Jurkat, Clone E6-1 (cell line): ENCODE measurements around the gene SORBS2.
"Not testable (repeated sequence)": the region's sequence is repeated elsewhere in the genome, so short reads cannot be mapped to it uniquely, and the experiment has no call there.

Experiments
- DNase-seq: peaks from one replicate; pipeline ENCODE4 v3.0.0-alpha.2; 2011; ENCODE audit warnings: low read depth, low spot score
- H3K4me3 ChIP-seq: 2 replicates; pipeline ENCODE4 v1.5.1; 2011; ENCODE audit warnings: mild to moderate bottlenecking, low read length, control low read depth, moderate library complexity

SORBS2 gene

DNA sequence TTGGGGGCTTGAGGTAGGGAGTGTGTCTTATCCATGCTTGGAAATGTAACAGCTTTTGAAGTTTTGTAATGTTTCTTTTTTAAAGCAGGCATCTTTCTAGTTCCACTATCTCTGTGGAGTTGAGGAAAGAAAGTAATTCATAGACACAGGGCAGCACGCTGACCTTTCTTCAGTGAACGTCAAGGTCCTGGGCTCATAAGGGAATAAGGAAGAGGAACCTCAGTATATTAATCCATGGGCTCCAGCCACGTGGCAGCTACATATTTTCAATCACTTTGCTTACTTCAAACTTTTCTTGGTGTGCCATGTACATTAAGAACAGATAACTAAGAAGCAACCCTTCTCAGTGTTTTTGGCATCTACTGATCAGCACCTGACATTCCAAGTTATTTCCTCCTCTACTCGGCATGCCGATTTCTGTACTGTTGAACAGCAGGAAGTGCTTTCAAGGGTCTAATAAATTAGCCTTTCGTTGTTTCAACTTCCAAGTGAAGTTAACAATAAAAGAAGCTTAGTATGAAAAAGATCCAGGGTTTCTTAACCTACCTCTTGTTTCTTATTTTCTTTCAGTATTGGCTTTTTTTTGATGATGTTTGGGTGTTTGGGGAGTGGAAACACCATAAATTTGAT, 88.2 kb downstream of the SORBS2 start:
- DNase-seq, result no peak
- H3K4me3 ChIP-seq, result no peak overlapping the region

DNA sequence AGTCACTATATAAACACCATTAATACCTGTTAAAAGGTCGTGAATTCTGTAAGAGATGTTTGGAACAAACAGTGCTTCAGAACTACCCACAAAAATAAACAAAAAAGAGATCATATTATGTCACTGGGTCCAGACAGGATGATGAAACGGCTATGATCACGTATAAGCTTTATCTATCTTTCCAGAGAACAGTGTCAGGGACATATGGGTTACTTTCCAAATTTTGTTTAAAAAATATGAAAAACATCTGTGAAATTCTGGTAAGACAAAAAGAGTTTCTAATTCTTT, 90.0 kb downstream of the SORBS2 start:
- DNase-seq, result no peak
- no peak overlapping the region for H3K4me3 ChIP-seq

DNA sequence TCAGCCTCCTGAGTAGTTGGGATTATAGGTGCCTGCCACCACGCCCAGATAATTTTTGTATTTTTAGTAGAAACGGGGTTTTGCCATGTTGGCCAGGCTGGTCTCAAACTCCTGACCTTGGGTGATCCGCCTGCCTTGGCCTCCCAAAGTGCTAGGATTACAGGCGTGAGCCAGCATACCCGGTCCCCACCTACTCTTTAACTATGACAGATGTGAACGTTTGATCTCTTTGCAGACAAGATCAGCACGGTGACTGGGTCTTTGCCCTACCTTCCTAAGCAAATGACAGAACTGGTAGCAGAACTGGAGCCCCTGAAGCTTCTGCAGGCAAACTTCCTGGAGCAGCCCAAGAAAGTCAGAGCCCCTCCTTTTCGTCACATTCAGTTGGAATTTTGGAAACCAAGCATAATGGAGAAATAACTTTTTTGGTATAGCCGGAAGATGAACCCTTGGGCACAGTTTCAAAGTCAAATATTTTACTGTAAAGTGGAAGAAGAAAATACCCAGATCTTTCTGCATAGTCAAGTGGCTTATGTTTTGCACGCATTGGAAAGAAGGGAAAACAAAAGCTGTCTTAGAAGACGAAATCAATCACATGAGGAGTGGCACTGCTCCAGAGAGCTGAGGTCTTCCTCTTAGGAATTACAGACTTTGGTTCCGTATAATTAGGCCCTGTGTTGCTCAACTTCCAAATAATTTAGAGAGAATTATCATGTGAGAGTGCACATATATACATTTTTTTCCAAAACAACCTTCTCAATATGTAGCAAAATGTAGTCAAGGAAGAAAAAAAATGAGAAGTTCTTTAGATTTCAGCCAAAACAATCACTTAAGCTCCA, 90.6 kb downstream of the SORBS2 start:
- H3K4me3 ChIP-seq, result no peak overlapping the region
- no peak for DNase-seq

DNA sequence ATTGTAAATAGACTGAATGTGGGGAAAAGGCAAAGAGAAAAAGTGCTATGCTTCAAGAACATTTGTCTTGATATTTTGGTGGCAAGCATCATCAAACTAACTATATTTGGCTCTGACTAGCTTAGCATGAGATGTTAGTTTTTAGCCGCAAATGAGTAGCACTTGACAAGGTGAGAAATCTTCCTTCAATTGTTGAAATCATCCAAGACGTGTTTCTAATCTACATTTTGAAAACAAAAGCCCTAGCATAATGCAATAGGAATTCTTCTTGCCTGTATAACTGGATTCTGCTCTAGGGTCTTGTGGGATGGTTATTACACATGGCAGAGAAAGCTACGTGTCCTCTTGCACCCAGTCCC, 92.5 kb downstream of the SORBS2 start:
- H3K4me3 ChIP-seq, result no peak overlapping the region
- DNase-seq, result no peak

DNA sequence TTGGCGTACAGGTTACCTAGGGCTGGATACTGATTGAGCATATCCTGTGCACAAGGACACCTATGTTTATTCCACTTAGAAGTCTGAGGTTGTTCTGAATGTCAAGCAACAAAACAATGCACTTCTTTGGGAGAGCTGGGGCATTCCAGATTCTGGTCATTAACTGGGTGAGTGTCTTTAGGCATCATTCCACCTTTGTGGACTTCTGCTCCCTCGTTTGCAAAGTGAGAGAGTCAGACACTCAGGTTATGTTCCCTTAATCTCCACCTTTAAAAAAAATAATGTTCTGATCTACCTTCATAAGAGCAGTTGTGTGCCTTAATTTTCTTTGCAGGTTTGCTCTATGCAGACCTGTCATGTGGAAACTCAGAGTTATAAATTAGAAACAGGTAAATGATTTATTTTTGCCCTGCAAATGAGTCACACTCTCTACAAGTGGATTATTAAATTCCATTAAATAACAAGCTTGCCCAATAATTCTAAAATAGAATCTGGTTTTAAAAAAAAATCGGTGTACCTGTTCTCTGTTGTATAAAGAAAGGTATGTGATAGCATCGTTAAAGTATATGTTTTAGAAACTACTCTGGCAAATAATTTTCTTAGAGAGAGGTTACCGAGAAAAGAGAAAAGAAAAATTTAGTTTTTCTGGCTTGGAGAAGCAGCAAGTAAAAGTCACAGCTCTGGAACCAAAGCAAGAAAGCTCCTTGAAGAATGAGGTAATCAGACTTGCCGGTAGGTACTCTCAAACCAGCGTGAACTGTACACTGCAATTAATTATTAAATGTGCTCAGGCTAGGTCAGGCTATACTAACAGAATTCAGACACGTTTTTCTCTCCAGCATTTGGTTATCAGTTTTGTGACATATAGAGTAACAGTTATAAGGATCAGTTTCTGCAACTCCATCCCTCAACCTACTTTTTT, 93.2 kb downstream of the SORBS2 start:
- DNase-seq, result no peak
- H3K4me3 ChIP-seq, result no peak overlapping the region

DNA sequence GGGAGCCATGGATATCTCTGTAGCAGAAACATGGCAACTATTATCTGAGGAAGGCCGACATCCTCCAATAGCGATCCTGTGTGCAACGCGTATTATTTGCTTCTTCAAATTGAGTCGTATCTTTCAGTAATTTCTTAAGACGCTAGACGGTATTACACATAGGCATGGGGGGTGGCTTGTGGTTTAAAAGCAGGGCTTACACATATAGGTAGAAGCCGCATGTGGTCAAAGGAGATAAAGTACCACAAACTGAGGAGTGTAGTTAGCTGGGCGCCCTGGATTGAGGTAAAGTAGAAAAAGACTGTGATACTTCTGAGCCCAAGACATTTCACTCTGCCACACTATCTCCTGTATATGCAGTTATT, 94.6 kb downstream of the SORBS2 start:
- no peak overlapping the region for H3K4me3 ChIP-seq
- peak; percentile 57 for DNase-seq

DNA sequence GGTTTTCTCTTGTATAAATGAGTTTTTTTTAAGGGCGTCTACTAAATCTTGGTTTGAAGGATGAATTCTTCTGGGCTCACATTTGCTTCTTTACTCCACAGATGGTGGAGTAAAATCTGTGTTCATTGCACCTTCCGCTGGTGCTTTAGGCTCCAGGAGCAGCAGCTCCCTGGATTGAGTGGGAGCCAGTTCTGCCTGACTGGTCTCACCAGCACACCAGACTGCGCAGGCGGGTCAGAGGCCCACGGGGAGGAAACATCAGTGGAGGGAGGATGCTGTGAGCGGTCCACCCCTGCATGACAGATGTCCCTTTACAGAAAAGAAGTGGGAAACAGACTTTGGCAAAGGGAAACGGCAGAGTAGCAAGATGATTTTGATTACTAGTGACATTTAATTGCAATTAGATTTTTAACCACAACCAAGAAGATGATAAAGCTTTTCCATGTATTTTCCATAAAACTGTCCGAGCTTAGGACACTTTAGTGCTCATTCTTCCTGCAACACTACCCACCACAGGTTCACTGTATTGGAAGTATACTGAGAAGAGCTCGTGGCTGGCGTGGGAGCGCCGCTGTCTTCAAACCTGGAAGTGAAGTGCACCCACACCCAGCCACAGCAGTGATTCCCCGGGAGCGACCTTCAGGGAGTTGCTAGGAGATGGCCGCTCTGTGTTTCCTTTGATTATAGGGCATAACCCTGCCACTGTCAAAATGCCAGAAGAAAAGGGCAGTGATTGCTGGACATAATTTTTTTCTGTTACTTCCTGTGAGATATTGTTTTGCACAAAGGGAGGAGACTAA, 95.2 kb downstream of the SORBS2 start:
- no peak overlapping the region for H3K4me3 ChIP-seq
- DNase-seq, result no peak

DNA sequence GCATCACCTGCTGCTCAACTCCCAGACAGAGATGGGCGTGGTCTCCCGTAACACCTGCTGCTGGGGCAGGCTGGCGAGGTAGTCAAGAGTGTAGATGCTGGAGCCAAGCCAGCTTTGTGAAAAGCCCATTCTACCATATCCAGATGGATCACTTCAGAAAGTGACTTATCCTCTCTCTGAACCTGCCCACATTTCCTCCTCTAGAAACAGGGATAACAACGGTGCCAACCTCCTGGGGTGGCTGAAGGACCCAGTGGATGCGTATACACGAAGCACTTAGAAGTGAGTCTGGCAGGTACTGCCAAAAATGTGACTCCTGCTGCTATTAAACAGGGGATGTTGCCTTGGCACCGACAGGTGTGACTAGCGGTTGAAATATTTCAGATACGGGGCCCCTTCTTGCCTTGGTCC, 95.8 kb downstream of the SORBS2 start:
- H3K4me3 ChIP-seq, result no peak overlapping the region
- no peak for DNase-seq

DNA sequence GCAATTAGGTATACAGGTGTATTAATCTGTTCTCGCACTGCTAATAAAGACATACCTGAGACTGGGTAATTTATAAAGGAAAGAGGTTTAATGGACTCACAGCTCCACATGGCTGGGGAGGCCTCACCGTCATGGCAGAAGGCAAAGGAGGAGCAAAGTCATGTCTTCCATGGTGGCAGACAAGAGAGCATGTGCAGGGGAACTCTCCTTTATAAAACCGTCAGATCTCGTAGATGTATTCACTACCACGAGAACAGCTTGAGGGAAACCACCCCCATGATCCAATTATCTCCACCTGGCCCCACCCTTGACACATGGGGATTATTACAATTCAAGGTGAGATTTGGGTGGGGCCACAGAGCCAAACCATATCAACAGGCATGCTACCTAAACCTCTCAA, 97.5 kb downstream of the SORBS2 start:
- not testable (repeated sequence) for DNase-seq, H3K4me3 ChIP-seq

DNA sequence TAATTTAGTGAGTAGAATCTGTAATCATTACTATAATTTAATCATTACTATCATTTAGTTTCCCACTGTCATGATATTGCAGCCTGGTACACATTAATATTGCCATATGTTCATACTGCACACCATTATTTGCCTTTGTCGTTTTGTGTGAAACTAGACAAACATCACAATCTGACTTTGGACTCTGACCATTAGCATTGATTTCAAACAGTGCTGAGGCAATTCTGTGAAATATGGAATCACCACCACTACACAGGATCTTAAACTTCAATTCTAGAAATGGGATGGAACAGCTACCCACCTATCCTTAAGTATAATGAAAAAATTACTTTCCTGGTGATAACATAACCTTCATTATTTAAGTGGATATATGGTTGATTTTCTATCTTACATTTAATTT, 98.3 kb downstream of the SORBS2 start:
- DNase-seq, result no peak
- no peak overlapping the region for H3K4me3 ChIP-seq

DNA sequence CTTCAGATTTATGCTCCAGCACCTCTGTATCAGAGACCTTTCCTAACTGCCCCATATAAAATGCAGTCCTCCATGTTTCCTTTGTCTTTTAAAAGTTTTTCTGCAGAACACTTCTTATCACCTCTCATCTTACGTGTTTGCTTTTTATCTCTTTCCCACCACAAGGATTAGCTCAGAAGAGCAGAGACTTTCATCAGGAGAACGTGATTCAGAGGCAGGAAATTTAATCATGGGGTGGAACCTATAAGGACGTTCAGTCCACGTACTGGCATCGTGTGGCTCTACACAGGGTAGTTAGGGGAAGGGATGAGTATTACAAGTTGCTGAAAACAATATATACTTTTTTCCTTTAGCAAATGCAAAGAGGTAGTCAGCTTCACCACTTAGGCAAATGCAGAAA, 98.7 kb downstream of the SORBS2 start:
- no peak for DNase-seq
- H3K4me3 ChIP-seq, result no peak overlapping the region

DNA sequence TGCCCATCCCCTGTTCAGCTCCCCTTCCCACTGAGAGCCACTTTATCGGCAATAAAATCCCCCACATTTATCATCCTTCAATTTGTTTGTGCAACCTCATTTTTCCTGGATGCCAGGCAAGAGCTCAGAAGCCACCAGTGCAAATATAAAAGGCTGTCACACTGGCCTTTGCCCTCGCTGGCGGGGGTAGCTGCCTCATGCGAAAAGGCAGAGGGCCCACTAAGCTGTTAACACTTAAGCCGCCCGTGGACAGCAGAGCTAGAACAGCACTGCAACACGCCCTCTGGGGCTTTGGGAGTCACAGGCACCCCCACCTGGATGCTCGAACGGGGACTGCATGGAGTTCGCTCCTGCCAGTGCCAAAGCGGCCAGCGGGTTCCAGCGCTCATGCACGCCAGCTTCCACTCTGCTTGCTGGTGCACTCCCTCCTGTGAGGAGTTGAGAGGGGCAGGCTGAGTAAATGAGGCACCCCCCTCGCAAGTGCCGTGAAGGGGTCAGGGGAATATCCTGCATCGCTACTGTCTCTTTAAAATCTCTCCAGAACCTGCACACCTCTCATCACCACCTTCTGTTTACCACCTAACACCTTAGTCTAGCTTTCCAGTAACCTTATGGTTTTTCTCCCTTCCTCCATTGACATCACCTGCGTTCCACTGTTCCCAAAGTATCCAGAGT, 99.5 kb downstream of the SORBS2 start:
- no peak for DNase-seq
- no peak overlapping the region for H3K4me3 ChIP-seq

DNA sequence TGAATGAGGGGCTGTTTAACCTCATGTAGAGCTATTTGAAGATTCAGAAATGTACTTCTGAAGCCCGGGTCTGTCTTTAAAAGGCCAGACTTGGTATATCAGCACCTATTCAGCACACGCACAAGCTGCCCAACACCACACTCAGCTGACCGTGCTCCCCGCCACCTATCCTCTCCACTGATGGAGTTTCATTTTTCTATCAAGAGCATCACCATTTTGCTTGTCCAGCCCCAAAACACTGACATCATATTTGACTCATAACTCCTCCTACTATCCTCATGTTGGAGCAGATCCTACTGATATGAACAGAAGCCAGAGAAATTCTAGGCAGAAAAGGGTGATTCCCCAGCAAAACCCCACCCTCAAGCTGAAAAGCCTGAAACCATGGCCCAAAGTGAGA, 100.3 kb downstream of the SORBS2 start:
- no peak overlapping the region for H3K4me3 ChIP-seq

DNA sequence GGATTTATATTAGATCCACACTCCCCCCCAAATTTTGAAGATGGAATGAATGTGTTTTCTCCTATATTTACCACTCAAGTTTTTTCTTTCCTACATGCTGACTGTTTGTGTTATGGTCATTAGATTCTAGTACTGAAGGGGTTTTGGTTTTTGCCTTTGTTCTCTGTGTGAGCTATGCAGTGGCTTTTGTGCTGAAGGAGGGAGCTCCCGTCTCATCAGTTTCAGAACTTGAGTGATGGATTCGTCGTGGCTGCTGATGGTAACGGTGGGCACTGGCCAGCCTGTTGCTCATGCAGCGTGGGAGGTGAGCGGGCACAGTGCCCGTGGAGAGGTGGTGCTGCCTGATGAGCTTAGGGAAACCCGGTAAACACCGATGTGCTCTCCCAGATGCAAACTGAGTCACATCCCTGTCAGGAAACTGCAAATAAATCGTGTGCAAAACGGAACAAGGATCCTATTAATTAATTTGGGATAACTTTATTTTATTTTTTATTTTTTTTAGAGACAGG, 101.5 kb downstream of the SORBS2 start:
- no peak overlapping the region for H3K4me3 ChIP-seq
- no peak for DNase-seq

More for the DNA sequence above, 100.3 kb downstream of the SORBS2 start:
- no peak for DNase-seq

DNA sequence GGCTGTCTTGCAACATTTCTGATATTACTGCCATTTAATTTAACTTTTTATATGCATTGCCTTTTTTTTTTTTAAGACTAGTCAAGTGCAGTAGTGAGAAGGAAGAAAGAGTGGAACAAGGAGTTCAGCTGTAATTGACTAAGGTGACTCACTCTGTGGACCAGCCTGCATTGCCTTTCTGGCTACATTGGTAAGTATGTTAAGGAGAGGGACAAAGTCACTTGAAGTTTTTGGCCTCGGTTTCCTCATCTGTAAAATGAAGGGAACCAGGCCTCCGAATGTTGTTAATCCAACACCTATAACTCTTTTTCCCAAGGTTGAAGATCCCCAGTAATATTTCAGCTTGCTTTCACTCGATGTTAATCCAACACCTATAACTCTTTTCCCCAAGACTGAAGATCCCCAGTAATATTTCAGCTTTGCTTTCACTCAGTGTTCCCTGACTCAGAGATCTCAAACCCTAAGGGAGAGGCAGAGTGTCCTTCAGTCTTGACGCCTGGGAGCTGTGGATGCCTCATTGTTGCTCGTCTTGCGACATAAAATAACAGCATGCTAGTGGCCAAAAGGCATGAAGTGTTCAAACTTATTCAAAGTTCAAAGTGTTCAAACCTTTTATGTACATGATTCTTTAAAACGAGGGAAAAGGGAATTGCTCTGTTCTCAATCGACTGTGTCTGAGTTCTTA, 102.0 kb downstream of the SORBS2 start:
- no peak overlapping the region for H3K4me3 ChIP-seq
- DNase-seq, result no peak

DNA sequence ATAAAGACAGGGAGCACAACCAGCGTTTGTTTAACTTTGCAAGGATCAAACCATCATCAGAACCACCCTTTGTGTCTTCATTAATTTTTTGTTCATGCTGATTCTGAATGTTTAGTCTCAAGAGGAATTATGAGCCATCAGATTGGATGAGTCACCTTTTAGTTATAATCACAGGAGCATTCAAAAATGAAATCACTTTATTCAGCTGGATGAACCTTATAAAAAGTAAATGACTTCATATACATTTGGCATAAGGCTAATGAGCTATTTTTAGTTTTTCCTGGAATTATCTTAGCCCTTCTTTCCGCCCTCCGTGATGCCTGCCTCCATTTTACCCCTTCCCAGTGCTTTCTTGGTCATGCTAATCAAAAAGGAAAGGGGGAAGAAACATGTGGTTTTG, 103.6 kb downstream of the SORBS2 start:
- DNase-seq, result no peak
- no peak overlapping the region for H3K4me3 ChIP-seq

DNA sequence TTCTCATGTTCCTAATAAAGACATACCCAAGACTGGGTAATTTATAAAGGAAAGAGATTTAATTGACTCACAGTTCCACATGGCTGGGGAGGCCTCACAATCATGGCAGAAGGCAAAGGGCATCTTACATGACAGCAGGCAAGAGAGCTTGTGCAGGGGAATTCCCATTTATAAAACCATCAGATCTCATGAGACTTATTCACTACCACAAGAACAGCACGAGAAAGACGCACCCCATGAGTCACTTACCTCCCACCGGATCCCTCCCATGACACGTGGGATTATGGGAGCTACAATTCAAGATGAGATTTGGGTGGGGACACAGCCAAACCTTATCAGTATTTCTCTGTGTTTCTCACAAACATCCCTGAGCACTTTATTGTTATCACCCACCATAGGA, 104.4 kb downstream of the SORBS2 start:
- not testable (repeated sequence) for H3K4me3 ChIP-seq, DNase-seq

DNA sequence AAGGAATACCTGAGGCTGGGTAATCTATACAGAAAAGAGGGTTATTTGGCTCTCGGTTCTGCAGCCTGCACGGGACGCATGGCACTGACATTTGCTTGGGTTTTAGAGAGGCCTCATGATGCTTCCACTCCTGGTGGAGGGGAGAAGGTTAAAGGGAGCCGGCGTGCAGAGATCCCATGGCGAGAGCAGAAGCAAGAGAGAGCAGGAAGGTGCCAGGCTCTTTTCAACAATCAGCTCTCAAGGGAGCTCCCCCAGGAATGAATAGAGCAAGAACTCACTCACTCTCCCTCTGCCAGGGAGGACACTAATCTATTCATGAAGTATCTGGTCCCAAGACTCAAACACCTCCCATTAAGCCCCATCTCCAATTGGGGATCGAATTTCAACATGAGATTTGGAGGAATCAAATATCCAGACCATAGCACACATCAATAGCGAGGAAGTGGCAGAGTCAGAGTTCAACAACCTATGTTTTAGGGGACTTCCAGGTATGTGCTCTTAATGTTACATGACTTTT, 109.8 kb downstream of the SORBS2 start:
- no peak for DNase-seq
- no peak overlapping the region for H3K4me3 ChIP-seq
